GM18499 (cell line): ENCODE measurements around the gene EML6.

Experiments
- ATAC-seq: cut with Tn5 transposase; IDR thresholded peaks from one replicate; pipeline ENCODE4 v1.9.1; 2021; ENCODE audit warnings: moderate number of reproducible peaks; ENCODE audit not compliant: insufficient read depth, unreplicated experiment

Gene EML6

DNA sequence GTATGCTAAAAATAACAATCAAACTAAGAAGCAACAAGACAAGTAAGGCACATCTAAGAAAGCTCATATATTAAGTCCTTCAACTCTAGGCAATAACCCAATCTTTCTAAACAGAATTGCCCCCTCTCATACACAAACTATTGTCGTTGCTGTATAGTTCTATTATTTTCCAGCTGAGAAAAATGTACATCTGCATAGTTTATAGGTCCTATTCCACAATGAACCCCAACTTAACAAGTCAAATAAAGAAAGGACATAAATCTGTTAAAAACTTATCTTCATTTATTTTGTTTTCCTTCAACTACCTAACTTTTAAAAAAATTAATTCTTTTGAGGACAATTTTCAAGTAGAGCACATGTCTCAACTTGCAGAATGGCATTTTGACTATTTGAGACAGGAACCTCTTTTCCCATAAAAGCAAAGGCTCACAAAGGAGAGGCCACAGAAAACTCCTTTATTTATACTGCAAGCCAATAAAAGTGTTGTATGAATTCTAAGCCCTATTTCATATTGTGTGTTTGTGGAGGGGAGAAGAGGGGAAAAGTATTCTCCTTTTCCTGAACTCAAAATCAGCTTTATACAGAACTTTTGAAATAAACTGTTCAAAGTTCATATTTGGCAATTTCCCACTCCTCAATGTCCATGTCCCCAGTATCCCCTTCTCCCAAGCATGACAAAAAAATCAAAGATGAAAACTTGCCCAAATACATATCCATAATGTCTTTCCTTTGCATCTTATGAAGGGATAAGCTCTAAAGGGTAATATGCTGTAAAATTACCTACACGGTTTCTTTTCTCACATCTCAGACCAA, 289.4 kb downstream of the EML6 start:
- ATAC-seq = no peak

- ATAC-seq = no peak
Observed at GRCh38 chr2:55013936-55014335, 290.5 kb downstream of the EML6 start.

DNA sequence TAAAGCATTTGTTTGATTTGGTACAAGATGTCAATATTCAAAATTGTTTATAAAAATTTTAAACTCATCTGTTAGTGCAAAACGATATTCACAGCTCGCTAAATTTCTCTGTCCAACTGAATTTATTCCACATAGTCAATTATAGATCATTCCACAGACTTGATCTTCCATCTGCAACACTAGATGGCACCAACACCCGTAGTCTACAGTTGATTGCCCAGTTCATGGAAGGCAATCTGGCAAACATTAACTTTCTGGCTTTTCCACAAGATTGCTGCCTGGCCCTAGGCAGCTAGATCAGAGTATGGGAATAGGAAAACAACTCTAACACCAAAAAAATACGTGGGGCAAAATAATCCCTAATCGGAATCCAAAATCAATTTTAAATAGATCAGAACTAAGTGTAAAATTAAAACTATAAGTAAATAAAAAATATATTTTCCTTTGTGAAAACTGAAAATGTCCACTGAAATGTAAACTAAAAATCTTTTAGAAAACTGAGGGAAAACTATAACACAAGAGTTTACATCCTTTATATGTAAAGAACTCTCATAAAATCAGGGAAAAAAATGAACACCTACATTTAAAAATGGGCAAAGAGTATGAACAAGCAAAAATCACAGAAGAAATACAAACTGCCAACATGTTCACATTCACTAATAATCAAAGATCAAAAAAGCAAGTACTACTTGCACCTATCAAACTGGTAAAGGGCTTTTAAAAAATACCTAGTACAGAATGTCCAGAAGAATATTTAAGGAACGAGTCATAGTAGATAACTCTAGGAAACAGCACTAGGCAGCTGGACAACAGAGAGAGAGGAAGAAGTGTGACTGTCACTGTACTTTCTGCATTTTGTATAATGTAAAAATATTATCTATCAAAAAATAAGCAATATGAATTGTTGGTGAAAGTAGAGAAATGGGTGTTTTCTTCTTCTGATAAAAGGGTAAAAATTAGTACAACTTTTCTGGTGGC, 291.8 kb downstream of the EML6 start:
- ATAC-seq = no peak

- ATAC-seq = no peak
Observed at GRCh38 chr2:55017428-55017827, 294.0 kb downstream of the EML6 start.

DNA sequence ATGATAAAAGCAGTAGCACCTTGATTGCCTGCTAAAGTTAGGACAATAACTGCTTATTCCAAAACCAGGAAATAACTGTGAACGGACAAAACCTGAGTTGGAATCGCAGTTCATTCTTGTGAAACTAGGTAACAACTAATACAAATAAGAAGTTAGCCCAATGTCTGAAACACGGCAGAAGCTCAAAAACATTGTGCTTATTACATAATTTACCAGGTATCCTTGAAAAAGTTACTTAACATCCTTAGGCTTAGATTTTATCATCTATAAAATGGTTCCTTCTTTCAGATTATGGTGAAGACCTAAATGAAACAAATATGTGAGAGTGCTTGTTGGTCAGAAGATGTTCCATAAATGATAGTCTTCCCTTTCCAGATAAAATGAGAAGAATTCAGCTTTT, 294.4 kb downstream of the EML6 start:
- ATAC-seq = no peak

DNA sequence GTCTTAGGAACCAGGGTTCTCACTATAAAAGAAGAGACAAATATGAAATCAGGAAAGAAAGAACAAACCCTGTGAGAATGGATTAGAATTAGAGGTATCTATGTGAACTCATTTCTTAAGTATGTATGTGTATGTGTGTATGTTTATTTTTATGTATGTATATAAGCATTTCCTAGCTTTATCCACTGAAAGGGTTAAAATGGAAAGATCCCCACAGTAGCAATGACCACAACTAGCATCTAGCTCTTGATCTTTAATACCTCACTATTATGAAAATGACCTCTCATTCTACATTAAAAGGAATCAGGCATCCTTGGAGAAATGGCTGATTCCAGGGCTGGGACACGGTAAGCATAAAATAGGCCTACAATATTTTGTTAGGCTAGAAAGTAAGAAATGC, 295.2 kb downstream of the EML6 start:
- no peak for ATAC-seq

DNA sequence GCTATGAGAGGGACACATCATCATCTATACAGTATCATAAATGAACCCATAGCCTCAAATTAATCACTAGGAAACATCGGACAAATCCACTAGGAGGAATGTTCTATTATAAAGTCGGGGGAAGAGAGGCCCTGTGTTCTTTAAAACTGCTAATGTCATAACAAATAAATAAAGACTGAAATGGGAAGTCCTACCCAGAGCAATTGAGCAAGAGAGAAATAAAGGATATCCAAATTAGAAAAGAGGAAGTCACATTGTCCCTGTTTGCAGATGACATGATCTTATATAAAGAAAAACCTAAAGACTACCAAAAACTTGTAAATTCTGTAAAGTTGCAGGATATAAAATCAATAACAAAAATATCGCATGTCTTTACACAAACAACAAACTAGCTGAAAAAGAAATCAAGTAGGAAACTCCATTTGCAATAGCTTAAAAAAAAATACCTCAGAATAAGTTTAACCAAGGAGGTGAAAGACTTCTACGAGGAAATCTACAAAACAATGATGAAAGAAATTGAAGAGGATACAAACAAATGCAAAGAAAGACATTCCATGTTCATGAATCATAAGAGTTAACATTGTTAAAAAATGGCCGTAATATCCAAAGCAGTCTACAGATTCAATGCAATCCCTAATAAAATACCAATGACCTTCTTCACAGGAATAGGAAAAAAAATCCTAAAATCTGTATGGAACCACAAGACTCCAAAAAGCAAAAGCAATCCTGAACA, 296.2 kb downstream of the EML6 start:
- ATAC-seq = no peak
